Right renal cortex interstitium (tissue), 3 donors: ENCODE results near the gene IKZF1. TPM values are rescaled to one million over a fixed set of nuclear protein-coding genes. Genes with fewer than 3 reads are reported as not detected.

Source experiments
- DNase-seq, 3 donors: peaks; one replicate each; pipeline ENCODE4 v3.0.0-alpha.2; 2013; ENCODE audit warnings: low read depth in 3 of 3, low spot score in 2 of 3
- polyA plus RNA-seq, 3 donors: library from polyadenylated mRNA; unstranded; fragments of 120-200 nt; gene quantifications; one replicate each; pipeline ENCODE4 v1.2.1, GENCODE V29; 2013; ENCODE audit not compliant: insufficient read length in 3 of 3

Gene IKZF1
- polyA plus RNA-seq, 3 donors = 1.2 to 1.8 (median 1.2) TPM

GRCh38 chr7:50400114-50400513, 95.6 kb downstream of the IKZF1 start:
- no peak for DNase-seq

DNA sequence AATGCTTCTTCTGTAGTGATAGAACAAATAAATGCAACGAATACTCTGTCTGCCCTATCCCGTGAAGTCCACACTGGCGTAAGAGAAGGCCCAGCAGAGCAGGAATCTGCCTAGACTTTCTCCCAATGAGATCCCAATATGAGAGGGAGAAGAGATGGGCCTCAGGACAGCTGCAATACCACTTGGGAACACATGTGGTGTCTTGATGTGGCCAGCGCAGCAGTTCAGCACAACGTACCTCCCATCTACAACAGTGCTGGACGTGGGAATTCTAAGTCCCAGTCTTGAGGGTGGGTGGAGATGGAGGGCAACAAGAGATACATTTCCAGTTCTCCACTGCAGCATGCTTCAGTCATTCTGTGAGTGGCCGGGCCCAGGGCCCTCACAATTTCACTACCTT, 99.9 kb downstream of the IKZF1 start:
- DNase-seq = no peak

DNA sequence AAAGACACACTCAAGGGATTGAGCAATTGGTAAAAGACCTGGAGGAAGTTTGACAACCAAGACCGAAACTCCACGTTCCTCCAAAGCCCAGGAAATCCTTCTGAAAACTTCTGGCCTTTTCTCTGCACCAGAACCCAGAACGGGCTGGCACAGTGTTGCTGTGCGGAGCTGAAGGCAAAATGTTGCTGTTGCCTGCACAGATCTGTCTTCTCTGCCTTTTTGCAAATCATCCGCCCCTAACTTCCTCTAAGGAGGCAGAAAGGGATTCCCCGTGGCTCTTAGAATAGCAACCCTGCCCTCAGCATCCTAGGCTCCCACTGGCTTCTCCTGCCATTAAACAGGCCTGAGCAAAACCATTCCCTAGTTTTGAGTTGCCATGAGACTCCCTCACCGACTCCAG, 100.7 kb downstream of the IKZF1 start:
- DNase-seq = no peak

GRCh38 chr7:50406935-50407334, 102.4 kb downstream of the IKZF1 start:
- DNase-seq = no peak

DNA sequence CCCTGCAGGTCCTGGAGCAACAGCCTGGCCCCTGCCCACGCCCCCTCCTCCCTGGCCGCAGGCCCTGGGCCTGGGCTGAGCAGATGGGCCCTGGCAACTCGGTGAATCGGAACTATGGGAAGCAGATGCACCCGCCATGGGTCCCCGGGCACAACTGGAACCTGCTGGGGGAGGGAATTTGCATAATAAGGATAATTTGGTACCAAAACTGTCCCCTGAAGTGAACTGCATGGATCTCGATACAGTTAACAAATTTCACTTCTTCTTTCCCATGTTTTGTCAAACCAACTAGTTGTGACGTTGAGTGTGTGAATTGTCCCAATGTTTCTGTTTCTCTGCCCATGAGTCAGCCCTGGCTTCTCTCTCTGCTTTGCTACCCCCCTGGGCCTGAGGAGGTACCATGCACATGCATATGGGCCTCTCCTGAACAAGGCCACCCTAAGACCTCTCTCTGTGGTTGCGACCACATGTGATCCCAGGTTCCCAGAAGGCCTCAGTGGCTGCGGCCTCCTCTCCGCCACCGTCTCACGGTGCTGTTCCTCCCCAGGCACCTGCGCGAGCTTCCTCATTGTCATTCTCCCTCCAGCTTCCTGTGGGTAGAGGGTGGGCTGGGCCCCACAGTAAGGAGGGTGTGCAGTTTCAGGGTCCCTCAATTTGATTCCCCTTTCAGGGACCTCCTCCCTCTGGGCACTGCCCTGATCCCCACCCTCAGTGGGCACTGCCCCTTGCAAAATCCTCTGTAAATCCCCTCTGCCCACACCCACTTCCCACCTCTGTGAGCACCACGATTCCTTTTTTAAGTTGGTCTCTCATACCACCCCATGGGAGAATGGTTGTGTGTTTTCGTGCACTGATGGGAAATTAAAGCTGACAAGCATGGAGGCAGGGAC, 105.6 kb downstream of the IKZF1 start:
- DNase-seq = no peak

- DNase-seq = no peak
These were observed 106.8 kb downstream of the IKZF1 start for GRCh38 chr7:50411332-50411731.

DNA sequence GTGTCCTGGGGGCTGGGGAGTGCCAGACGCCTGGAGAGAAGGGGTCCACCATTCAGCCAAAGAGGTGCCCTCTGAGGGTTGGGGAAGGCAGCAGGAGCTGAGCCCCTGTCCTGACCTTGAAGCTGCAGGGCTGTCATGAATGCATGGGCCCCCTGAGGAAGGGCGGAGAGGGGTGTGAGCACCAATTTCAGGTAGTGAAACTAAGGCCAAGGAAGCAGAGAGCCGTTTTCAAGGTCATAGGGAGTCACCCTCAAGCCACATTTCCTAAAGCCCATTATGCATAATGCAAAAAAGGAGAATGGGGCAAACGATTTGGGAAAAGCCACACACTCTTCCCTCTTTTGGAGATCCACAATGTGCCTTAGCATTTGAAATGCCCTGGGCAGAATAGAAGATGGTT, 108.5 kb downstream of the IKZF1 start:
- DNase-seq = no peak

DNA sequence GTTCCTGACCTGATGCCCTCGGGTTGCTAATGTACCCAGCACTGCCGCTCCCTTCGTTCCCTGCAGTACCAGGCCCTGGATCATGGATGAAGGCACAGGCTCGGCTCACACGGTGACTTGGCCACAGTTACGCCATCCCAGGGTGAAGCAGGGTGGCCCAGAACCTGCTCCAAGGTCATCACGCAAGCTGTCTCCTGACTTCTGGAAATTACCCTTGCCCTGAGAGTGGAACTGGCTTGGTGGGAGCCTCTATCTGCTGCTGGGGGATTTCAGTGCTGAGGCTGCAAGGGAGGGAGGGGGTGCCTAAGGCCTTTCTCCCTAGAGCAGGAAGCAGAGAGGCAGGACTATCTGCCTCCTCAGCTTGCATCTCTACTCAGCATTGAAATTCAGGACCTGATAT, 109.0 kb downstream of the IKZF1 start:
- no peak for DNase-seq

- no peak for DNase-seq
These were observed 111.4 kb downstream of the IKZF1 start for GRCh38 chr7:50415844-50416364.

DNA sequence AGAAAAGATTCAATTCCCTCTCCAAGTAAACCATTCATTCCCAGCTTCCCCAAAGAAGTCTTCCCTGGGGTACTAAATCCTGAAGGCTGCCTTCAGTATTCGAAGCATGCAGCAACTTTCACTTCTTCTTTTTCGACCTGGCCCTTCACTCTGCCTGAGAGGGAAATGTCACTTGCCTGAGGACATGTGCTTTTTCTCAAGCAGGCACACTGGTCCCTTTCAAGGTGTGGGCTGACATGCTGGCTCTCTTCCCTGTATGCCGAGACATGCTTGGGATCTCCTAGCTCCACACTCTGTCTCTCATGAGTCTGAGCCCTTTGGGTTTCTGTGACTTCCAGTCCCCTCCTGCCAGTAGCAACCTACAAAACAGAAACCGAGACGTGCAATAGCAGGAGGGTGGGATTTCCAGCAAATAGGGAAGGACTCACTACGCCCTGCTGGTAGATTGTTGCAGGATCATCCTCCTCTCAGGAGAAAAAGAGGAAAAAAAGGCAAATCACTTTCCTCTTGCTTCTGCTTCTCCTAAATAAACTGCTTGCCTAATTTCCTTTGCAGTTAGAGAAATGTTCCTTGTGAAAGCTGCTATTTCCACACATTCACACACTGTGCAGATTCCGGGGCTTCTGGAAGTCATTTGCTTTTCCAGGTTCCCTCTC, 112.1 kb downstream of the IKZF1 start:
- DNase-seq = no peak

- DNase-seq = peak; percentile 36 to 52 (median 39)
These were observed 113.6 kb downstream of the IKZF1 start for GRCh38 chr7:50418086-50418515.

DNA sequence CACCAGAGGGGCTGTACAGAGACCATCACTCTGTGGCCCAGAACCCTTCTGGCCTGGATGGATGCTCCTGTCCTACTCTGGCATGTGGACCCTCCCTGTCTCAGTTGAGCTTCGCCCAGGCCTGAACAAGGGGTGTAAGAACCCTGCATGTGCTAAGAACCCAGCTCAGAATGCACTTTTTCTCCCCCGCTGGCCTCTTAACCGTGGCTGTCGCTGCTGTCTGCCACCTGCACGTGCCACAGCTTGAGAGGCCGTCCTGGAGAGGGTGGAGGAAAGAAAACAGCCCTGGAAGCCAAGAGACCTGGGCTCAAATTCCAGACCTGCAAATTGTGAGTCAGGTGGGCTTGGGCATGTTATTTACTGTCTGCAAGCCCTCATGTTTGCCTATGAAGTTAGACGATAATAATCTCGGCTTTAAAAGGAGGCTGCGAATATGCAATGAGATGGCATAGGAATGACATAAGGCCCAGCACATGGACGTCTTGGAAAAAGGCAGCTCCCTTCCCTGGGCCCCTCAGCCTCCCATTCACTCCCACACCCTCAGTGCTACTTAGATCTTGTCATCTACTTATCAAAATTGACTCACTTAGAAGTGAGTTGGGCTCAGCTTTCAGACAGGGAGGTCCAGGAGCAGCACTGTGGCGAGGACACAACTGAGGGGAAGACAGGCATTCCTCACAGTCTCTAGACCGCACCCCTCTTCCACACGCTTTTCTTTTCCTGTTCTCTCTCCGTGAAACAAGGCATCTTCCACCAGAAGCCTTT, 114.2 kb downstream of the IKZF1 start:
- DNase-seq = no peak

- no peak for DNase-seq
These were observed 116.5 kb downstream of the IKZF1 start for GRCh38 chr7:50421043-50421442.

- DNase-seq = no peak
These were observed 118.3 kb downstream of the IKZF1 start for GRCh38 chr7:50422858-50423257.

DNA sequence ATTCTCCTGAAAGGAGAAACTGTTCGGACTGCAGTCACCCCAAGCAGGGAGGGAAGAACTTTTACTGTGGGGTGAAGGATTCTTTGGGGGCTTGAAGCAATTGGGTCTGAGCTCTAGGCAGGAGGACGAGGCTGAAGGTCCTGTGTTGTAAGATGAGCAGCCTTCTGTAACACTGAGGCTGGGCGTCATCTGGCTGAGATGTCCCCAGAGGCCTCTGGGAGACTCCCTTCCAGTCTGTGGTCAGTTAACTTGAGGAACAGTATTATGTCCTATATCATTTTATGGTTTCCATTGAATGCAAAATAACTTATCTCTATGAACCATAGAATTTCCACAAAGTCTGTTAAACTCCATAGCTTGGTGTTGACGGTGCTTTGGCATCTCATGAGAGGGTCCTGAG, 119.3 kb downstream of the IKZF1 start:
- DNase-seq = no peak

DNA sequence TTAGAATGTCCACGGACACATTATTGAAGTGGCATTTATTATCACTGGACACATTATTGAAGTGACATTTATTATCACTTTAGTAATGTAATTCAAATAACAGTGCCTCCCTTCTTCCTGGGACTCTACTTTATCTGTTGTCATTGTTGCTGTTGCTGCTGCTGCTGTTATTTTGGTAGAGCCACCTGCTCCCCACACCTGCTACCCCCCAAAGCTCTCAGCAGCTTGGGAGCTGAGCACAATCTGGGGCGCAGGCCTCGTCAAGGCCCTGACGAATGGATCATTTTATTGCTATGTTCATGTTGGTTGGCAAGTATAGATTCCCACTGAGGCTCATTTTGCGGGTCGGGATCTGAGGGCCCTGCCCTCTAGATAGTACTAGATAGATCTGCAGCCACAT, 120.8 kb downstream of the IKZF1 start:
- DNase-seq = no peak

- DNase-seq = no peak
These were observed 121.9 kb downstream of the IKZF1 start for GRCh38 chr7:50426280-50427045.

- DNase-seq = no peak
These were observed 123.0 kb downstream of the IKZF1 start for GRCh38 chr7:50427518-50427917.

GRCh38 chr7:50428911-50429310, 124.4 kb downstream of the IKZF1 start:
- DNase-seq = no peak

DNA sequence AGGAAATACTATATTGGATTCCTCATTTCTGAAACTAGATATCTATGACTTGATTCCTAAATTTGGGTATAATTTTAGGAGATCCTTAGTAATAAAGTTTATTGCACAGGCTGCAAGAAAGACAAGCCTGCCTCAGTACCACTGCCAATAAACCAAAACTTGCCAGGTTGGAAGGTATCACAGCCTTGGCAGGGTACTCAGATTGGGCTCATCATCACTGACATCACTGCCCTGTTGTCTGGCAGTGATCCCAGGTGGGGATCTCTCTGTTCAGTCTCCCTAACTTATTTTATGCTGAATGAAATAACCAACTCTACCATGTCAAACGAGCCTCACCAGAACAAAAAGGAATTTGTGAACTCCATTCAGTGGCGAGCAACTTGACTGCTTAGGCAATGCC, 126.8 kb downstream of the IKZF1 start:
- DNase-seq = no peak
